PC-9 (cell line): ENCODE measurements around the gene LIN52. TPM values are rescaled to one million over a fixed set of nuclear protein-coding genes. Genes with fewer than 3 reads are reported as not detected.

Experiments used
- BruUV-seq: library from RNA; stranded (reverse); fragments of 400-500 nt; replicated peaks from 2 replicates; lab custom pipeline; 2021; lab: Mats Ljungman, UMichigan
- CTCF ChIA-PET: fragments of 300-600 bp; sonication (Branson Sonifier 250); formaldehyde crosslinking; loops from one replicate; lab custom pipeline; 2022; ENCODE audit warnings: antibody characterized with exemption; lab: Charles Lee
- POLR2A ChIA-PET: fragments of 300-600 bp; sonication (Branson Sonifier 250); formaldehyde crosslinking; loops from one replicate; lab custom pipeline; 2022; ENCODE audit warnings: antibody characterized with exemption; ENCODE audit not compliant: unreplicated experiment; lab: Charles Lee
- DNase-seq, 2 experiments: peaks; one replicate each; pipeline versions ENCODE4 v3.0.0 to v3.0.0-alpha.2; 2015 to 2022; ENCODE audit warnings: mixed read lengths in 1 of 2
- H2AFZ ChIP-seq: fragments of 200-600 bp; sonication (generic); 2 replicates; pipeline ENCODE4 v1.8.1; 2017; ENCODE audit warnings: antibody characterized with exemption
- H3F3A ChIP-seq: fragments of 200-600 bp; sonication (generic); 2 replicates; pipeline ENCODE4 v1.8.1; 2017; ENCODE audit warnings: antibody characterized with exemption, mild to moderate bottlenecking, low read depth; ENCODE audit not compliant: insufficient read depth
- H3K27ac ChIP-seq: fragments of 200-600 bp; sonication (generic); 2 replicates; pipeline ENCODE4 v1.6.1; 2016; ENCODE audit warnings: mixed run types
- H3K27me3 ChIP-seq: fragments of 200-600 bp; sonication (generic); 2 replicates; pipeline ENCODE4 v1.6.1; 2016; ENCODE audit warnings: low read depth, mixed run types; ENCODE audit not compliant: insufficient read depth
- H3K36me3 ChIP-seq: fragments of 200-600 bp; sonication (generic); 2 replicates; pipeline ENCODE4 v1.6.1; 2016; ENCODE audit warnings: low read depth, mixed run types
- H3K4me1 ChIP-seq: fragments of 200-600 bp; sonication (generic); replicated peaks from 2 replicates; pipeline ENCODE4 v1.6.1; 2016; ENCODE audit warnings: mixed run types; ENCODE audit not compliant: insufficient read depth
- H3K4me2 ChIP-seq: fragments of 200-600 bp; sonication (generic); 2 replicates; pipeline ENCODE4 v1.6.1; 2017; ENCODE audit warnings: mixed run types
- H3K4me3 ChIP-seq: fragments of 200-600 bp; sonication (generic); 2 replicates; pipeline ENCODE4 v1.6.1; 2016; ENCODE audit warnings: mixed run types
- H3K79me2 ChIP-seq: fragments of 200-600 bp; sonication (generic); 2 replicates; pipeline ENCODE4 v1.6.1; 2017; ENCODE audit warnings: low read depth, mixed run types
- H3K9me2 ChIP-seq: fragments of 200-600 bp; sonication (generic); 2 replicates; pipeline ENCODE4 v1.8.1; 2017; ENCODE audit warnings: mild to moderate bottlenecking; ENCODE audit not compliant: insufficient read depth
- H3K9me3 ChIP-seq: fragments of 200-600 bp; sonication (generic); 2 replicates; pipeline ENCODE4 v1.8.1; 2016; ENCODE audit warnings: low read depth; ENCODE audit not compliant: insufficient read depth
- H4K20me1 ChIP-seq: fragments of 200-600 bp; sonication (generic); 2 replicates; pipeline ENCODE4 v1.8.1; 2017; ENCODE audit not compliant: insufficient read depth
- EZH2 ChIP-seq: fragments of 200-600 bp; sonication (generic); IDR thresholded peaks from 2 replicates; pipeline ENCODE4 v1.8.0; 2017; ENCODE audit warnings: antibody characterized with exemption, low read depth
- intact Hi-C: fragments of 100-400 bp; cut with micrococcal nuclease; formaldehyde crosslinking; loops from one replicate; pipeline ENCODE4 v1.10.0; 2022; ENCODE audit not compliant: unreplicated experiment
- total RNA-seq: library from RNA; stranded (reverse); gene quantifications from 2 replicates; pipeline ENCODE4 v1.2.3, GENCODE V29; 2021
- TF ChIP-seq, protein P1 (sequence below): fragments of 200-600 bp; sonication (generic); conservative IDR thresholded peaks from 2 replicates; pipeline ENCODE4 v1.6.1; 2017; ENCODE audit warnings: mixed run types, antibody characterized with exemption, mild to moderate bottlenecking, moderate library complexity

The LIN52 gene
- total RNA-seq, 1 experiment from 2014 or later: 18.8 TPM

DNA sequence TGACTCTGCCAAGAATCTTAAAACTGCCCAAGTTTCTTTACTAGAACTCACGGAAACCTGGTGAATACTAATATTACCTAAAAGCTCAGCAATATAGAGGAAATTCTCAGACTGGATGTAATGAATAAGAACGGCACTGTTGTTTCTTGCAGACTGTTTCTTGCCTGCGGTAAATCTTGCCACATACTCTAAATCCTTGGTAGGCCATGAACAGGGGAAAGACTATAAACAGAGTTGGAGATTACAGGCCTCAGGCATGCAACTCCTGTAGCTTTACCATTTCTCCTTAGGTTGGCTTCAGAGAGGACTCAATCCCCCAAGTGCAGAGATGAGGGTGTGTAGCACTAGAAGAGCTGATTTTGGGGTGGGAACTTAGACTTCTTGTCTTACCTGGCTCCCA lies 1.6 kb upstream of the LIN52 start:
- no peak overlapping the region for H3K27ac ChIP-seq

DNA sequence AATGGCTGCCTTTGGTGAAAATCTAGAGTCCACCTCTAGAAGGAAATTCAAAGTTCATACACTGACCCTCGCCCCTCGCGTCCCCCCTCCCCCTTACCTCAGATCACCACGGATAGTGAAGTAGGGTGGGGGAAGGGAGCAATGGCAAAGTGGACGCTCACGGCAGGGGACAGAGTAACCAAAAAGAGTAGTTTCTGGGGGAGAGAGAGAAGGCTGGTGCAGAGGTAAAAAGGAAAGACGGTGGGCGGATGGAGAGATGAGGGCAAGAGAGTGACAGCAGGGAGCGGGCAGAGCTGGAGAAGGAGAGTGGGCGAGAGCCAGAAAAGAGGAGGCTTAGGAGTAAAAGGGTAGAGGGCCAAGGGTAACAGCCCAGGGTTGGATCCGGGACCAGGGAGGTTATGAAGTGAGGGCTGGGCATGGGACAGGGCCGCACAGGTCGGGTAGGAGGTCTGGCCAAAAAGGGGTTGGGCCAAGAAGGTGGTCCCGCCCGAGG lies 926 bp upstream of the LIN52 start:
- POLR2A ChIA-PET: interaction anchor here (0.7 kb wide), 1 partner anchor 19 kb away, joined by 4 read pairs; no protein-coding TSS in a partner anchor

More for the DNA sequence above, 1.6 kb upstream of the LIN52 start:
- H3K4me1 ChIP-seq: peaks cover 21% of the 10 kb centered on the region
- H3K4me3 ChIP-seq: peak overlapping the region; percentile 80
- H3K79me2 ChIP-seq: peaks cover 19% of the 10 kb centered on the region
- ChIA-PET CTCF (interaction anchor here (0.9 kb wide), 1 partner anchor 136 kb away, joined by 4 read pairs; no protein-coding TSS in a partner anchor), POLR2A (no interaction called here)
- intact Hi-C loops: no loop called here
- H3K9me2 ChIP-seq: no peaks in the 10 kb centered on the region
- no peaks in the 10 kb centered on the region for H3K36me3 ChIP-seq
- H3K4me2 ChIP-seq: peak overlapping the region; percentile 100
- TF ChIP-seq, protein P1, sequence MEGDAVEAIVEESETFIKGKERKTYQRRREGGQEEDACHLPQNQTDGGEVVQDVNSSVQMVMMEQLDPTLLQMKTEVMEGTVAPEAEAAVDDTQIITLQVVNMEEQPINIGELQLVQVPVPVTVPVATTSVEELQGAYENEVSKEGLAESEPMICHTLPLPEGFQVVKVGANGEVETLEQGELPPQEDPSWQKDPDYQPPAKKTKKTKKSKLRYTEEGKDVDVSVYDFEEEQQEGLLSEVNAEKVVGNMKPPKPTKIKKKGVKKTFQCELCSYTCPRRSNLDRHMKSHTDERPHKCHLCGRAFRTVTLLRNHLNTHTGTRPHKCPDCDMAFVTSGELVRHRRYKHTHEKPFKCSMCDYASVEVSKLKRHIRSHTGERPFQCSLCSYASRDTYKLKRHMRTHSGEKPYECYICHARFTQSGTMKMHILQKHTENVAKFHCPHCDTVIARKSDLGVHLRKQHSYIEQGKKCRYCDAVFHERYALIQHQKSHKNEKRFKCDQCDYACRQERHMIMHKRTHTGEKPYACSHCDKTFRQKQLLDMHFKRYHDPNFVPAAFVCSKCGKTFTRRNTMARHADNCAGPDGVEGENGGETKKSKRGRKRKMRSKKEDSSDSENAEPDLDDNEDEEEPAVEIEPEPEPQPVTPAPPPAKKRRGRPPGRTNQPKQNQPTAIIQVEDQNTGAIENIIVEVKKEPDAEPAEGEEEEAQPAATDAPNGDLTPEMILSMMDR: no peak
- no peak for TF ChIP-seq EZH2
- no peak for DNase-seq
- no peaks in the 10 kb centered on the region; the same call in 1 of the 2 replicates for H3F3A ChIP-seq
- H4K20me1 ChIP-seq: no peaks in the 10 kb centered on the region
- no peaks in the 10 kb centered on the region for H3K9me3 ChIP-seq
- H3K27me3 ChIP-seq: no peaks in the 10 kb centered on the region
- BruUV-seq: no TSS peak
- peak overlapping the region; percentile 97; the same call in 1 of the 2 replicates for H2AFZ ChIP-seq

DNA sequence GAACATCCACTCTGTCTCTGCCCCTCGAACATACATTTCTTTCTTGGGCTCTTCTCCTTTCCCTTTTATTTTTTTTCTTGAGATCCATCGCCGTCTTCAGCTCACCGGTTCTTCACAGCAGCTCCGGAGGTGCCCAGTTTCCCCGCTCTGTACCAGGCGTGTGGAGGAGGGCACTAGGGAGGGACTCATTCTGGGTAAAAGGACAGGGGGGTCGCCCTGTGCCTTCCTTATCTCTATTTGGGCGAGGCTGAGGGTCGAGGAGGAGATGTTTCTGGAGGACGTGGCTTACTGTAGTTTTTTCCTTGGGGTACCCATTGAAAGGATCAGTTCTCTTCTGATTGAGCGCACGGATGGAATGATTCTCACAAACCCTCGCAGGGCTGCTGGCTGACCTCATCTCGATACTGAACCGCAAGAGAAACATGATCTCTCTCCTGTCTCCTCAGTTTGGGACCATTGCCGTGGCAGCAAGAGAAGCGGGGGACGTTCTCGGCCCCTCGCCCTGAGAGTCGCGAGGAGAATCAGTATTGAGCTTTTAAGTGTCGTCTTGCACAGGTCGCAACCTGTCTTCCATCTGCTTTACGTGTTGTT lies 386 bp downstream of the LIN52 start:
- BruUV-seq: TSS peak; percentile 72
- Histone ChIP-seq H3K36me3 (no peaks in the 10 kb centered on the region), H3K4me3 (peak overlapping the region; percentile 77), H3F3A (no peaks in the 10 kb centered on the region; the same call in 1 of the 2 replicates), H3K79me2 (peaks cover 19% of the 10 kb centered on the region), H3K9me3 (no peaks in the 10 kb centered on the region), H3K9me2 (no peaks in the 10 kb centered on the region), H3K4me2 (peak overlapping the region; percentile 86), H2AFZ (peak overlapping the region; percentile 95), H3K27ac (peak overlapping the region; percentile 63), H3K4me1 (peaks cover 21% of the 10 kb centered on the region), H4K20me1 (no peaks in the 10 kb centered on the region), H3K27me3 (no peaks in the 10 kb centered on the region)
- TF ChIP-seq EZH2: no peak
- TF ChIP-seq, protein P1: no peak
- ChIA-PET POLR2A (interaction anchor here (0.7 kb wide), 1 partner anchor 22 kb away, joined by 5 read pairs; no protein-coding TSS in a partner anchor), CTCF (no interaction called here)
- peak in 1 of 2 experiments; percentile 59 for DNase-seq
- intact Hi-C loops: no loop called here

More for the DNA sequence above, 926 bp upstream of the LIN52 start:
- H3K4me3 ChIP-seq: peak overlapping the region; percentile 80
- H3K4me1 ChIP-seq: peaks cover 21% of the 10 kb centered on the region
- no peak for DNase-seq
- H2AFZ ChIP-seq: peak overlapping the region; percentile 97
- H3K9me2 ChIP-seq: no peaks in the 10 kb centered on the region
- H3K9me3 ChIP-seq: no peaks in the 10 kb centered on the region
- no peak overlapping the region for H3K27ac ChIP-seq
- CTCF ChIA-PET: interaction anchor here (0.9 kb wide), 1 partner anchor 135 kb away, joined by 4 read pairs; no protein-coding TSS in a partner anchor
- H3K79me2 ChIP-seq: peaks cover 19% of the 10 kb centered on the region
- H3F3A ChIP-seq: no peaks in the 10 kb centered on the region; the same call in 1 of the 2 replicates
- intact Hi-C loops: loop anchor here (1.0 kb wide), 2 partner anchors 22 to 66 kb away; no protein-coding TSS in a partner anchor
- no peak for TF ChIP-seq EZH2
- TF ChIP-seq, protein P1: no peak
- H3K4me2 ChIP-seq: peak overlapping the region; percentile 100
- no peaks in the 10 kb centered on the region for H4K20me1 ChIP-seq
- BruUV-seq: TSS peak; percentile 53
- H3K27me3 ChIP-seq: no peaks in the 10 kb centered on the region
- H3K36me3 ChIP-seq: no peaks in the 10 kb centered on the region
